Right cardiac atrium (tissue), 5 donors: ENCODE measurements around the gene TMEM150B. TPM values are rescaled to one million over a fixed set of nuclear protein-coding genes. Genes with fewer than 3 reads are reported as not detected.
"Not testable (repeated sequence)": the region's sequence is repeated elsewhere in the genome, so short reads cannot be mapped to it uniquely, and the experiment has no call there.

Experiments
- ATAC-seq, 2 donors: fragments of 200-7000 bp; cut with Tn5 transposase; one replicate each; pipeline versions ENCODE4 v1.8.0 to v1.9.1; 2020; ENCODE audit warnings: moderate library complexity in 2 of 2, mild to moderate bottlenecking in 1 of 2
- DNase-seq, 3 donors: peaks; one replicate each; pipeline ENCODE4 v3.0.0-alpha.2; 2020
- H3K27ac ChIP-seq: one replicate; pipeline ENCODE4 v1.5.1; 2013; ENCODE audit warnings: mild to moderate bottlenecking, low read length, control low read depth, moderate library complexity
- H3K27me3 ChIP-seq: one replicate; pipeline ENCODE4 v1.6.1; 2013; ENCODE audit not compliant: control insufficient read depth, insufficient read depth
- H3K4me1 ChIP-seq: one replicate; pipeline ENCODE4 v1.6.1; 2013; ENCODE audit warnings: low read length; ENCODE audit not compliant: control insufficient read depth, insufficient read depth
- H3K4me3 ChIP-seq: one replicate; pipeline ENCODE4 v1.5.1; 2013; ENCODE audit warnings: low read length, control low read depth
- H3K9me3 ChIP-seq: one replicate; pipeline ENCODE4 v1.6.1; 2013; ENCODE audit warnings: low read length; ENCODE audit not compliant: control insufficient read depth
- WGBS: extraction: QIAGEN DNeasy Blood & Tissue Kit; methylation state at CpG from one replicate; pipeline ENCODE4 v1.1.7; 2013; 5-methylcytosine and 5-hydroxymethylcytosine counted together
- intact Hi-C, 4 donors: fragments of 100-400 bp; cut with DNase I; formaldehyde crosslinking; loops; one replicate each; pipeline versions ENCODE4 v1.11.0 to v1.14.0; 2022 to 2023
- polyA plus RNA-seq: library from polyadenylated mRNA; stranded (reverse); fragments of 200-250 nt; gene quantifications from one replicate; pipeline ENCODE4 v1.2.3, GENCODE V29; 2013
- total RNA-seq, 4 donors: library from RNA; stranded (reverse); fragmentation: NEBNext Ultra II Directional; extraction: Animal tissue kit (Norgen Biotek cat#: 25700); gene quantifications; one replicate each; pipeline ENCODE4 v1.2.1, GENCODE V29; 2021
- donor health status: healthy with polysubstance abuse.
- donor health status: DM: no; HTN: yes; CAD: no.
- donor health status: DM: no; HTN: no; CAD: no.
- donor health status: DM: no; HTN: yes; CAD: no; lungs with severe emphysema.
- donor health status: DM: yes; HTN: yes; CAD: no.

TMEM150B gene
- total and polyA plus RNA-seq, 5 donors: 0.68 to 2.4 (median 2.0) TPM

DNA sequence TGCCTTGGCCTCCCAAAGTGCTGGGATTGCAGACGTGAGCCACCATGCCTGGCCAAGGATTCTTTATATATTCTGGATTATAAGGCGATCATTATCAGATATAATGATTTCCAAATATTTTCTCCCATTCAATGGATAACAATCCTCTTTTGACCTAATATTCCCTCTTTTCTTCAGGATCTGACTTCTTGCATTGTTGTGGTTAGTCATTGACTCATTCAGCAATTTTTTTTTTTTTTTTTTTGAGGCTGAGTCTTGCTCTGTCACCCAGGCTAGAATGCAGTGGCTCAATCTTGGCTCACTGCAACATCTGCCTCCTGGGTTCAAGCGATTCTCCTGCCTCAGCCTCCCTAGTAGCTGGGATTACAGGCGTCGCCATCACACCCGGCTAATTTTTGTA lies 4.7 kb upstream of the TMEM150B start:
- DNase-seq, H3K4me3 ChIP-seq, ATAC-seq, H3K4me1 ChIP-seq, H3K27me3 ChIP-seq, H3K27ac ChIP-seq, intact Hi-C loops, H3K9me3 ChIP-seq: not testable (repeated sequence)
- WGBS: 90% methylated on average over 6 of the region's 6 CpGs

DNA sequence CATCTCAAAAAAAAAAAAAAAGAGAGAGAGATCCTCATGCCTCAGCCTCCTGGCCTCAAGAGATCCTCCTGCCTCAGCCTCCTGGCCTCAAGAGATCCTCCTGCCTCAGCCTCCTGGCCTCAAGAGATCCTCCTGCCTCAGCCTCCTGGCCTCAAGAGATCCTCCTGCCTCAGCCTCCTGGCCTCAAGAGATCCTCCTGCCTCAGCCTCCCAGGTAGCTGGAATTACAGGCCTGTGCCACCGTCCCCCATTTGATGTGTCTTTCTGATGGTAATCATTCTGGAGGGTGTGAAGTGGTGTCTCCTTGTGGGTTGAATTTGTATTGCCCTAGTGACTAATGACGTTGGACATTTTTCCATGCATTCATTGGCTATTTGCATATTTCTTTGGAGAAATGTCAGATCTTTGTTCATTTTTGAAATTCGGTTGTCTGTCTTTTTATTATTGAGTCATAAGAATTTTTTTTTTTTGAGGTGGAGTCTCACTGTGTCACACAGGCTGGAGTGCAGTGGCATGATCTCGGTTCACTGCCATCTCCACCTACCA lies 3.7 kb upstream of the TMEM150B start:
- H3K9me3 ChIP-seq, H3K27me3 ChIP-seq, ATAC-seq, H3K4me3 ChIP-seq, intact Hi-C loops, H3K27ac ChIP-seq, H3K4me1 ChIP-seq, DNase-seq: not testable (repeated sequence)
- 68% methylated on average over 4 of the region's 4 CpGs for WGBS

DNA sequence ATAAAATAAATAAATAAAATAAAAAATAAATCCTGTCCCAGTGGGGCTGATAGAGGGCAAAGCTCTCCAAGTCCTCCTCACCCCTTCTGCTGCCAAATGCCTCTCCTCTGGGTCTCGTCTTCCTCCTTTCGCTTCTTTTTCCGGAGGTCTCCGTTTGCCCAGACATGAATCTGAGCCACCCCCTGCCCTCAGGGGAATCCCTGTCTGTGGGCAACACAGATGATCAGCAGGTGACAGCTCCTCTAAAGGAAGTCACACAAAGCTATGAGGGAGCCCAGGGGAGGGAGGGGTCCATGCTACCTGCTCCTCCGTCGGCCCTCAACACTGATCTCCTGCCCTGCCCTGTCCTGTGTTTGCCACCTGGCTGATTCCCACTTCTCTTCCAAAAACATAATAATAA lies 479 bp downstream of the TMEM150B start:
- Histone ChIP-seq H3K27ac (no peak overlapping the region), H3K4me3 (no peak overlapping the region), H3K27me3 (no peaks in the 10 kb centered on the region), H3K9me3 (no peaks in the 10 kb centered on the region), H3K4me1 (no peaks in the 10 kb centered on the region)
- ATAC-seq (no peak), DNase-seq (no peak)
- intact Hi-C loops: no loop called here
- 78% methylated on average over 6 of the region's 6 CpGs for WGBS

DNA sequence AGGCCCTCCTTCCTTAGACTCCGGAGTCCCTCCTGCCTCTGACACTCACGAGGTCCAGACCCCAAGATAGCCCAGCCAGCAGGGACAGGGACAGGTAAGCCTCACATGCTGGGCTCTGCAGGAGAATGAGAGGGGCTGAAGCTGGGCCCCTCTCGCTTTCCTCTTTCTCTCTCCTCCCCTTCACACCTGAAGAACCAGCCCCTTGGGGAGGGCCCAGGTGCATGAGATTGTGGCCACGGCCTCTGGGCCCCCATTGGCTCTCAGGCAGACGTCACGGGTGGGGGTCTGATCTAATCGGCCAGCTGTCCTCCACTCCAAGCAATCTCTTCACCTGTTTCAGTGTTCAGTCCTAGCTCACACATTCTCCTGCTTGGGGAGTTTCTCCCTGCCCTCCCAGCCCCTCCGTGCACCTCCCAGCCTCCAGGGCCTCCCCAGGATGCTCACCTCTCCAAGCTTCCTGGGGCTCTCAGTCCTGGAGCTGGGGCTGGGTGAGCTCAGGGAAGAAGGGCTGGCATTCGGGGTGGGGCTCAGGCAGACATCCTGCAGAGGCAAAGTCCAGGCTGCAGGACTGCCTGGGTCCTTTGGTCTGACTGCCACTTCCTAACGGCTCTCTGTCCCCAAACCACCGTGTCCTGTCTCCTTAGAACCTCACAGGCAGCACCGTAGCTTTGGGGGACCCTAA lies 2.8 kb downstream of the TMEM150B start:
- intact Hi-C loops: no loop called here
- DNase-seq (no peak), ATAC-seq (no peak)
- no peak overlapping the region for H3K27ac ChIP-seq
- H3K4me3 ChIP-seq: no peak overlapping the region
- WGBS: 55% methylated on average over 12 of the region's 12 CpGs
- H3K4me1 ChIP-seq: no peaks in the 10 kb centered on the region
- H3K9me3 ChIP-seq: no peaks in the 10 kb centered on the region
- H3K27me3 ChIP-seq: no peaks in the 10 kb centered on the region

DNA sequence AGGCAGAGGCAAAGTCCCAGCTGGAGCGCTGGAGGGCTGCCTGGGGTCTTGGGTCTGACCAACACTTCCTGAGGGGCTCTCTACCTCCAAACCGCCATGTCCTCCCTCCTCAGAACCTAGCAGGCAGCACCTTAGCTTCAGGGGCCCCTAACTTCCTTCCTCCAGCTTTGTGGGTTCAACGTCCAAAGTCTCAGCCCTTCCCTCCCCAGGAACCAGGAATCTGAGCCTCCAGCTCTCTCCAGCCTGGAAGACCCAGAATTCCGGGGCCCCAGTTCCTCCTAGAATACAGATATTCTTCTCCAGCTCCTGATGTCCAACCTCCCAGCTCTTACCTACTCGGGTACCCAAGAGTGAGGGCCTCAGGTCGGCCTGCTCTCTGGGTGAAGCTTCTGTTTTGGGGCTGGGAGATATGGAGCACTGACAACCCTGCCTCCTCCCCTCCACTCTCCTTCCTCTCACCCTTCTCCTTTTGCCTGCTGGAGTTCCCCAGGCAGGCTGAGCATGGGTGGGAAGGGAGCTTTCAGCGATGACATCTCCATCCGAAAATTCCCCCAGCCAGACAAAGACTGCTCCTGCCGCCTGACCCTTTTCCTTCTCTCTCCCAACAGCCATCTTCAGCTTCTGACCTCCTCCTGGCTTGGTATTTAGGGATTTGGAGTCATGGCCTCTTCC lies 3.5 kb downstream of the TMEM150B start:
- no peak for DNase-seq
- Histone ChIP-seq H3K9me3 (no peaks in the 10 kb centered on the region), H3K4me1 (no peaks in the 10 kb centered on the region), H3K27ac (no peak overlapping the region), H3K4me3 (no peak overlapping the region), H3K27me3 (no peaks in the 10 kb centered on the region)
- 67% methylated on average over 9 of the region's 9 CpGs for WGBS
- intact Hi-C loops: no loop called here
- peak in 1 of 2 donors; percentile 12 for ATAC-seq

DNA sequence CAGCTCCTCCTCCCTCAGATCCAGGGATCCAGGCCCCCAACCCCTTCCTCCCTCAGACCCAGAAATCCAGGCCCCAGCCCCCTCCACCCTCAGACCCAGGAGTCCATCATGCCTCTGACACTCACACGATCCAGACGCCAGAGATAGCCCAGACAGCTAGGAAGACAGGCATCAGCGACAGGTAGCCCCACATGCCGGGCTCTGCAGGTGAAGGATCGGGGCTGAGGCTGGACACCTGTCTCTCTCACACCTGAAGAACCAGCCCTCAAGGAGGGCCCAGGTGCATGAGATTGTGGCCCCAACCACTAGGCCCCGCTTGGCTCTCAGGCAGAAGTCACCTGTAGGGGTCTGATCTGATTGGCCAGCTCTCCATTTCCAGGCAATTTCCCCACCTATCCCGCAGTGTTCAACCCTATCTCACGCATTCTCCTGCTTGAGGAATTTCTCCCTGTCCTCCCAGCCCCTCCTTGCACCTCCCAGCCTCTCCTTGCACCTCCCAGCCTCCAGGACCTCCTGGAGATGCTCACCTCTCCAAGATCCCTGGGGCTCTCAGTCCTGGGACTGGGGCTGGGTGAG lies 4.2 kb downstream of the TMEM150B start:
- Histone ChIP-seq H3K27me3 (no peaks in the 10 kb centered on the region), H3K9me3 (no peaks in the 10 kb centered on the region), H3K27ac (no peak overlapping the region), H3K4me1 (no peaks in the 10 kb centered on the region), H3K4me3 (no peak overlapping the region)
- ATAC-seq: no peak
- 81% methylated on average over 8 of the region's 8 CpGs for WGBS
- DNase-seq: no peak
- intact Hi-C loops: no loop called here

DNA sequence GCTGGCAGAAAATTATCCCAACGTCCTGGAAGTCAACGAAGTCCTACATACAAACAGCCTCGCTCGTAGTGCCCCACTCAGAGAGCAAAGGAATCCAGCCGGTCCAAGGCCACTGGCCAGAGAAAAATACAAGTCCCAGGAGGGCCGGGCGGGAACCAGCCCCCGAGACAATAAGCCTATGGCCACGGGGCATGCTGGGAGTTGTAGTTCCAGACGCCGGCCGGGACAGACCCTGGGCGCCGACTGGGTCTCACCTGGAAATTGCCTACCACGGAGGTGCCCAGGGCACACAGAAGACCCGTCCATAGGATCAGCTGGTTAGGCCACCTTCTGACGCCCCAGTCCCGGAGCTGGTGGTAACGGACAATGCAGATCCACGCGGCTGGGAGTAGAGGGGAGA lies 5.4 kb downstream of the TMEM150B start:
- ATAC-seq (peak; percentile 71 to 80), DNase-seq (peak; percentile 59 to 82 (median 80))
- no peaks in the 10 kb centered on the region for H3K27me3 ChIP-seq
- H3K9me3 ChIP-seq: no peaks in the 10 kb centered on the region
- intact Hi-C loops: no loop called here
- H3K4me3 ChIP-seq: no peak overlapping the region
- H3K27ac ChIP-seq: no peak overlapping the region
- WGBS: 12% methylated on average over 21 of the region's 21 CpGs
- H3K4me1 ChIP-seq: no peaks in the 10 kb centered on the region

DNA sequence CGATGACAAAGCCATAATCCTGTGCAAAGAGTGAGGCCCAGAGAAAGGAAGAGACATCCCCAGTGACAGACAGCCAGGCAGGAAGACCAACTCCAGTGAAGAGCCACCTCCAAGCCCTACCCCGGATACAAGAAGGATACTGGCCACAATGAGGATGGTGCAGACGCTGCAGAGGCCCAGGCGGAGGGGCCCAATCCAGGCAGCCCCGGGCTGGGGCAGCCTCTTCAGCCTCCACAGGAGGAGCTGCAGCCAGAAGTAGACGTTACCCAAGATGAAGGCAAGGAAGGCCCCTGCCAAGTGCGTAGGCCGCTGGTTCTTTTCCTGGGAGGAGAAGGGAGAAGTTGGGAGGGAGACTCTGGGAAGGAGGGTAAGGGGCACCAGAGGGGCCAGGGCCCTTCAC lies 8.5 kb downstream of the TMEM150B start:
- no peaks in the 10 kb centered on the region for H3K27me3 ChIP-seq
- intact Hi-C loops: no loop called here
- no peaks in the 10 kb centered on the region for H3K4me1 ChIP-seq
- no peak overlapping the region for H3K27ac ChIP-seq
- no peak for DNase-seq
- 79% methylated on average over 8 of the region's 8 CpGs for WGBS
- no peaks in the 10 kb centered on the region for H3K9me3 ChIP-seq
- H3K4me3 ChIP-seq: no peak overlapping the region
- ATAC-seq: no peak

DNA sequence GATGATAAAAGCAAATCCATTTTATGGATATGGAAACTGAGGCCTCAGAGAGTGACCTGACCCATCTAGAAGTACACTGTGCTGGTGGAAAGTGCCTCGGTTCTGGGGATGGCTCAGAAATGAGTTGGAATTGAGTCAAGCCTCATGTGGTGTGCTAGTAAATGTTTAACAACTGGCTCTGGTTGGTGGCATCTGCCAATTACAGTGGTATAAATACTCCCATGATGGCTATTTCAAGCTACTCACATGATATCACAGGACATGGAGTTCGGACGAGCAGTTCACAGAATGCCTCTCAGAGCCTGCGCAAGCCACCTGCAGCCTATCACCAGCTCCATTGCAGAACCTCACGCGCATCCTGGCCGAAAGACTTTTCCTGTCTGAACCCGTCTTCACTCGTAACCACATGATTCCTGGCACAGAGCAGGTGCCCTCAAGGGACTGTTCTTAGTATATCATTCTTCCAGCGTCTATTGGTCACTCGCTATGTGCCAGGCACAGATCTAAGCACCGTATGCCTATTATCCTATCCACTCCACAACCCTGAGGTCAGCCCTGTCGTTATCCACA lies 9.1 kb downstream of the TMEM150B start:
- ATAC-seq (no peak), DNase-seq (no peak)
- Histone ChIP-seq H3K9me3 (no peaks in the 10 kb centered on the region), H3K27me3 (no peaks in the 10 kb centered on the region), H3K27ac (no peak overlapping the region), H3K4me3 (no peak overlapping the region), H3K4me1 (no peaks in the 10 kb centered on the region)
- intact Hi-C loops: no loop called here
- WGBS: 77% methylated on average over 13 of the region's 13 CpGs

DNA sequence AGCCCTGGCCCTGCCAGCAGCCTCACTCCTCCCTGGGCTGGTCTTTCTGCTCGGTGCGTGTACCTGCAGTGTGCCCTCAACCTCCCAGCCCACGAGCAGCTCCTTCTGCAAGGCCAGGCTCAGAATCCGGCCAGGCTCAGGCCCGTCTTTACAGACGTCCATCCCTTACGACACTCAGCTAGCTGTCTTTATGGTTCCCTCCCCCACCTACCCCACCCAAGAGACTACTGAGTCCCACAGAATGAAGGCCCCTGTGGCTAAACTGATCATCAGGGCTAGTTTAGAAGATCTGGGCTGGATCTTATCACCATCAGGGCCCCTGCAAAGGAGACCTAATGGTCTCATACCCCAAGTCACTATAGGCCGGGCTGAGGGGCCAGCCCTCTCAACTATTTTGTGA lies 10.7 kb downstream of the TMEM150B start:
- Histone ChIP-seq H3K4me3 (no peak overlapping the region), H3K9me3 (no peaks in the 10 kb centered on the region), H3K27me3 (no peaks in the 10 kb centered on the region), H3K27ac (no peak overlapping the region), H3K4me1 (no peaks in the 10 kb centered on the region)
- ATAC-seq (no peak), DNase-seq (no peak)
- intact Hi-C loops: no loop called here
- 80% methylated on average over 8 of the region's 8 CpGs for WGBS
